IMR-90 (cell line): Measurements from ENCODE around the gene MCM8. TPM values are rescaled to one million over a fixed set of nuclear protein-coding genes. Genes with fewer than 3 reads are reported as not detected.

Experiments
- ATAC-seq: fragments of 200-7000 bp; cut with Tn5 transposase; 2 replicates; pipeline ENCODE4 v1.9.1; 2020; ENCODE audit warnings: low read depth, mild to moderate bottlenecking, moderate library complexity
- BruUV-seq: library from RNA; stranded (reverse); fragments of 400-500 nt; replicated peaks from 2 replicates; lab custom pipeline; 2021; lab: Mats Ljungman, UMichigan
- CTCF ChIA-PET: fragments of 300-600 bp; formaldehyde crosslinking; extraction: SDS; loops from one replicate; lab custom pipeline; 2021; ENCODE audit warnings: antibody characterized with exemption; lab: Yijun Ruan, JAX
- POLR2A ChIA-PET: fragments of 300-600 bp; sonication (Branson Sonifier 250); formaldehyde crosslinking; loops from one replicate; lab custom pipeline; 2022; ENCODE audit warnings: antibody characterized with exemption; ENCODE audit not compliant: unreplicated experiment; lab: Charles Lee
- DNase-seq: peaks from one replicate; pipeline ENCODE4 v3.0.0; 2013
- H2AFZ ChIP-seq: replicated peaks from 2 replicates; pipeline ENCODE3; 2013; ENCODE audit warnings: low read length, mild to moderate bottlenecking; ENCODE audit not compliant: poor library complexity
- H2AK5ac ChIP-seq: 2 replicates; pipeline ENCODE4 v1.6.1; 2013; ENCODE audit warnings: low read depth, low read length, inconsistent platforms
- H2AK9ac ChIP-seq: replicated peaks from 2 replicates; pipeline ENCODE3; 2013; ENCODE audit warnings: mild to moderate bottlenecking, low read depth, low read length, moderate library complexity; ENCODE audit not compliant: poor library complexity
- H2BK120ac ChIP-seq: 2 replicates; pipeline ENCODE4 v1.6.1; 2013; ENCODE audit warnings: low read depth, low read length, inconsistent platforms
- H2BK15ac ChIP-seq: 3 replicates; pipeline ENCODE4 v1.6.1; 2013; ENCODE audit warnings: low read depth, low read length, inconsistent platforms
- H2BK20ac ChIP-seq: 2 replicates; pipeline ENCODE4 v1.6.1; 2013; ENCODE audit warnings: low read depth, mild to moderate bottlenecking, inconsistent platforms, low read length, moderate library complexity
- H2BK5ac ChIP-seq: 2 replicates; pipeline ENCODE4 v1.6.1; 2013; ENCODE audit warnings: mild to moderate bottlenecking, low read depth, low read length, inconsistent platforms; ENCODE audit not compliant: poor library complexity, severe bottlenecking
- H3K14ac ChIP-seq: replicated peaks from 2 replicates; pipeline ENCODE4 v1.6.1; 2013; ENCODE audit warnings: low read depth, low read length, inconsistent platforms
- H3K18ac ChIP-seq: 2 replicates; pipeline ENCODE4 v1.6.1; 2013; ENCODE audit warnings: low read depth, low read length, control low read depth
- H3K23ac ChIP-seq: 2 replicates; pipeline ENCODE4 v1.6.1; 2013; ENCODE audit warnings: low read depth, low read length, inconsistent platforms
- H3K27ac ChIP-seq: 2 replicates; pipeline ENCODE4 v1.5.1; 2013; ENCODE audit warnings: mild to moderate bottlenecking, control low read depth, low read length; ENCODE audit not compliant: insufficient read depth
- H3K27me3 ChIP-seq: 2 replicates; pipeline ENCODE4 v1.6.1; 2013; ENCODE audit warnings: low read length; ENCODE audit not compliant: control insufficient read depth, insufficient read depth
- H3K36me3 ChIP-seq: 2 replicates; pipeline ENCODE4 v1.6.1; 2013; ENCODE audit warnings: low read length, mixed read lengths; ENCODE audit not compliant: control insufficient read depth, insufficient read depth
- H3K4ac ChIP-seq: 2 replicates; pipeline ENCODE4 v1.6.1; 2013; ENCODE audit warnings: low read depth, low read length, inconsistent platforms
- H3K4me1 ChIP-seq: 2 replicates; pipeline ENCODE4 v1.6.1; 2013; ENCODE audit warnings: low read length, mixed read lengths; ENCODE audit not compliant: control insufficient read depth, insufficient read depth
- H3K4me2 ChIP-seq: 2 replicates; pipeline ENCODE4 v1.6.1; 2013; ENCODE audit warnings: low read depth, mild to moderate bottlenecking, control low read depth, low read length, moderate library complexity
- H3K4me3 ChIP-seq: 2 replicates; pipeline ENCODE4 v1.5.1; 2013; ENCODE audit warnings: low read depth, mild to moderate bottlenecking, control low read depth, low read length, moderate library complexity; ENCODE audit not compliant: insufficient read depth
- H3K56ac ChIP-seq: 2 replicates; pipeline ENCODE4 v1.6.1; 2013; ENCODE audit warnings: low read length, inconsistent platforms; ENCODE audit not compliant: insufficient read depth; ENCODE audit errors: extremely low read depth
- H3K79me1 ChIP-seq, 2 experiments: 2 replicates each; pipeline ENCODE4 v1.6.1; 2013; ENCODE audit warnings: low read length in 2 of 2, inconsistent platforms in 1 of 2, low read depth in 1 of 2
- H3K9ac ChIP-seq: 2 replicates; pipeline ENCODE4 v1.6.1; 2013; ENCODE audit warnings: low read depth, low read length, control low read depth
- H3K9me1 ChIP-seq: 2 replicates; pipeline ENCODE4 v1.6.1; 2013; ENCODE audit warnings: low read length, inconsistent platforms; ENCODE audit not compliant: insufficient read depth
- H3K9me3 ChIP-seq: 2 replicates; pipeline ENCODE4 v1.6.1; 2013; ENCODE audit warnings: low read length; ENCODE audit not compliant: control insufficient read depth, insufficient read depth
- H4K20me1 ChIP-seq: 2 replicates; pipeline ENCODE4 v1.6.1; 2013; ENCODE audit warnings: low read length, inconsistent platforms; ENCODE audit not compliant: insufficient read depth
- H4K5ac ChIP-seq: 2 replicates; pipeline ENCODE4 v1.6.1; 2013; ENCODE audit warnings: mild to moderate bottlenecking, low read depth, low read length, control low read depth
- H4K8ac ChIP-seq, 2 experiments: 2 replicates each; pipeline ENCODE4 v1.6.1; 2013; ENCODE audit warnings: low read depth in 2 of 2, low read length in 2 of 2, control low read depth in 1 of 2, inconsistent platforms in 1 of 2
- H4K91ac ChIP-seq: 2 replicates; pipeline ENCODE4 v1.6.1; 2013; ENCODE audit warnings: low read depth, low read length, inconsistent platforms; ENCODE audit not compliant: insufficient read depth
- BHLHE40 ChIP-seq: fragments of 150-350 bp; IDR thresholded peaks from 2 replicates; pipeline ENCODE4 v1.6.1; 2016; ENCODE audit warnings: mild to moderate bottlenecking, low read depth, low read length
- FOS ChIP-seq: fragments of 150-350 bp; IDR thresholded peaks from 2 replicates; pipeline ENCODE4 v1.6.1; 2016; ENCODE audit warnings: low read depth, low read length
- MAZ ChIP-seq: IDR thresholded peaks from 2 replicates; pipeline ENCODE4 v1.6.1; 2012; ENCODE audit warnings: low read depth, mild to moderate bottlenecking, low read length, improper control_type of control experiment, moderate library complexity, borderline replicate concordance
- RAD21 ChIP-seq: IDR thresholded peaks from 2 replicates; pipeline ENCODE4 v1.6.1; 2012; ENCODE audit warnings: low read length, improper control_type of control experiment
- RFX5 ChIP-seq: IDR thresholded peaks from 2 replicates; pipeline ENCODE4 v1.8.0; 2012; ENCODE audit warnings: low read depth, mild to moderate bottlenecking, low read length, moderate library complexity
- WGBS, 2 experiments: methylation state at CpG; one replicate each; pipeline versions ENCODE4 v1.1.5 to v1.1.7; 2013; ENCODE audit warnings: missing lambda C conversion rate in 2 of 2; ENCODE audit not compliant: insufficient read length in 1 of 2; ENCODE audit errors: extremely low coverage in 2 of 2; 5-methylcytosine and 5-hydroxymethylcytosine counted together
- dilution Hi-C: fragments of 300-500 bp; cut with HindIII; formaldehyde crosslinking; loops from one replicate; pipeline ENCODE4 v1.14.3; 2018; ENCODE audit warnings: low sequenced_read_pairs; ENCODE audit not compliant: unreplicated experiment
- in situ Hi-C: fragments of 300-500 bp; cut with MboI; formaldehyde crosslinking; loops from 3 replicates; pipeline ENCODE4 v1.14.3; 2019; ENCODE audit warnings: low sequenced_read_pairs, inconsistent platforms, mixed read lengths
- intact Hi-C: fragments of 100-400 bp; cut with micrococcal nuclease; formaldehyde crosslinking; loops from 2 replicates; pipeline ENCODE4 v1.10.0; 2022
- polyA plus RNA-seq, 3 experiments: library from polyadenylated mRNA; depleted of rRNA; stranded (reverse); fragments of >200 nt; gene quantifications; 2 replicates each; pipeline ENCODE4 v1.2.3, GENCODE V29; 2012; ENCODE audit warnings: low replicate concordance in 1 of 3
- total RNA-seq: library from RNA; depleted of rRNA; stranded (reverse); fragments of >200 nt; gene quantifications from 2 replicates; pipeline ENCODE4 v1.2.3, GENCODE V29; 2012

Gene MCM8
- total and polyA plus RNA-seq, 2 of the 4 experiments (the other 2 are of a cell fraction), result 4.2 to 11.5 TPM

GRCh38 chr20:5947276-5947675 is 3.2 kb upstream of the MCM8 start:
- intact Hi-C loops, result no loop called here
- Histone ChIP-seq H3K4me3 (no peak overlapping the region), H2BK15ac (no peak overlapping the region), H2AFZ (no peak overlapping the region), H4K20me1 (0 out of 2 replicates have a peak, but pooled peaks cover 3% of the 10 kb centered on the region), H3K27me3 (no peaks in the 10 kb centered on the region), H3K36me3 (peaks cover 20% of the 10 kb centered on the region), H2BK120ac (no peak overlapping the region), H2BK5ac (no peak overlapping the region), H3K56ac (no peak overlapping the region), H2AK9ac (no peak overlapping the region), H3K79me1 (peaks cover 26 to 38% of the 10 kb centered on the region in 2 experiments), H3K27ac (no peak overlapping the region), H3K14ac (no peak overlapping the region), H3K9me1 (0 out of 2 replicates have a peak, but pooled peaks cover 6% of the 10 kb centered on the region), H3K9me3 (no peaks in the 10 kb centered on the region), H3K18ac (no peak overlapping the region), H4K8ac (no peak overlapping the region), H4K5ac (no peak overlapping the region), H3K4me2 (no peak overlapping the region), H2BK20ac (no peak overlapping the region), H3K9ac (no peak overlapping the region), H3K23ac (no peak overlapping the region), H4K91ac (no peak overlapping the region), H2AK5ac (no peak overlapping the region), H3K4me1 (no peaks in the 10 kb centered on the region), H3K4ac (no peak overlapping the region)
- DNase-seq (no peak), ATAC-seq (no peak)
- in situ Hi-C loops, result no loop called here
- ChIA-PET CTCF (interaction anchor here (0.6 kb wide), 1 partner anchor 68 kb away, joined by 3 read pairs; no protein-coding TSS in a partner anchor), POLR2A (no interaction called here)
- dilution Hi-C loops, result no loop called here
- BruUV-seq, result no TSS peak
- no CpG with 5 or more reads among the region's 6 CpGs for WGBS, 2 experiments
- TF ChIP-seq MAZ (no peak), RAD21 (no peak), FOS (no peak), BHLHE40 (no peak), RFX5 (no peak)
